Cardiac muscle cell (in vitro differentiated cells and primary cell): Measurements from ENCODE around the gene DLK1. TPM values are rescaled to one million over a fixed set of nuclear protein-coding genes. Genes with fewer than 3 reads are reported as not detected.

Experiments
- DNase-seq, 2 donors: peaks; one replicate each; pipeline versions ENCODE4 v3.0.0 to v3.0.0-alpha.2; 2010 to 2017; ENCODE audit warnings: low read depth in 1 of 2, low spot score in 1 of 2
- H3K27ac ChIP-seq: fragments of 200-600 bp; sonication (generic); 2 replicates; pipeline ENCODE4 v1.5.1; 2016
- H3K27me3 ChIP-seq: fragments of 200-600 bp; sonication (generic); 2 replicates; pipeline ENCODE4 v1.6.0; 2016; ENCODE audit warnings: control low read depth
- H3K36me3 ChIP-seq: fragments of 200-600 bp; sonication (generic); 2 replicates; pipeline ENCODE4 v1.5.1; 2016; ENCODE audit warnings: control low read depth
- H3K4me1 ChIP-seq: fragments of 200-600 bp; sonication (generic); 2 replicates; pipeline ENCODE4 v1.8.1; 2017; ENCODE audit warnings: low read depth, mild to moderate bottlenecking, mixed run types
- H3K4me3 ChIP-seq: fragments of 200-600 bp; sonication (generic); 2 replicates; pipeline ENCODE4 v1.5.1; 2016; ENCODE audit warnings: mild to moderate bottlenecking
- H3K9me3 ChIP-seq: fragments of 200-600 bp; sonication (generic); 2 replicates; pipeline ENCODE4 v1.5.1; 2017; ENCODE audit warnings: low read depth, mild to moderate bottlenecking, control low read depth
- polyA plus RNA-seq: library from polyadenylated mRNA; unstranded; fragments of >200 nt; fragmentation: Nextera tagmentation; extraction: Ambion mirVana; gene quantifications from 2 replicates; pipeline ENCODE4 v1.2.1, GENCODE V29; 2016
- total RNA-seq: library from RNA; depleted of rRNA; stranded (reverse); fragments of >200 nt; gene quantifications from 2 replicates; pipeline ENCODE4 v1.2.3, GENCODE V29; 2016
- TF ChIP-seq, protein P1 (sequence below): IDR thresholded peaks from 2 replicates; pipeline ENCODE4 v1.5.1; 2012; ENCODE audit warnings: low read depth, mild to moderate bottlenecking, low read length

Gene DLK1
- total and polyA plus RNA-seq, 2 experiments from 2014 or later = 24.0 to 64.1 TPM

DNA sequence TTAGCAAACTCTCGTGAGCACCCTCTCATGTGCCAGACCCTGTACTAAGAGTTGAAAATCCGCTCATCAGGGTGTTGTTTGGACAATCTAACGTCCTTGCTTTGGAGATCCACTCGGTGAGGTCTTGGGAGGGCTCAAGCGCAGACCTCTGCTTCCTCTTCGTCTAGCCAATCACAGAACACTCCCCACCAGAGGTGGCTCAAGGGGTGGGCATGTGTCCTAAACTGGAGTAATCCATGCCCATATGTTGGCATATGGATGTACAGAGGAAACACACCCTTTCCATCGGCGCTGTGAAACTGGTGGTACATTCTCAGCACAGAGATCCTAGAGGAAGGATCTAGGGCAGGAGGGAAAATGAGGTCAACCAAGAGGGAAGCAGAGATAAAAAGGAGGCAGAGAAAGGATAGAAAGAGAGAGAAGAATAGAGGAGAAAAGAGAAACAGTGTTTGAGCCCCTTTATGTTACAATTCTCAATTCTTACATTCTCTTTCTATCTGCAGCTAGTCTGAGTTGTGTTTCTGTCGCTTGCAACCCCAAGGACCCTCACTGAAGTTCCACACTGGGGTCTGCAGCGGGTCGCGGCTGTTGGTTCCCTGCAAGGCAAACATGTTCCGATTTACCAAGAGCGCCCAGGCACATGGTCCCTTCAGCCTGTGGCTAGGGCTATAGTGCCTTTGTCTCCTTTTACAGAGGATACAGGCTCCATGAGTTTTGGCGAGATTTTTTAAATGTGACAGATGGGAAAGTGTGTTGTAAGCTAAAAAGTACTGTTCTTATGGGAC, 40.5 kb downstream of the DLK1 start:
- Histone ChIP-seq H3K9me3 (no peaks in the 10 kb centered on the region), H3K27ac (no peak overlapping the region), H3K36me3 (no peaks in the 10 kb centered on the region), H3K4me1 (no peaks in the 10 kb centered on the region), H3K4me3 (no peak overlapping the region), H3K27me3 (no peaks in the 10 kb centered on the region)
- no peak for DNase-seq
- TF ChIP-seq, protein P1, sequence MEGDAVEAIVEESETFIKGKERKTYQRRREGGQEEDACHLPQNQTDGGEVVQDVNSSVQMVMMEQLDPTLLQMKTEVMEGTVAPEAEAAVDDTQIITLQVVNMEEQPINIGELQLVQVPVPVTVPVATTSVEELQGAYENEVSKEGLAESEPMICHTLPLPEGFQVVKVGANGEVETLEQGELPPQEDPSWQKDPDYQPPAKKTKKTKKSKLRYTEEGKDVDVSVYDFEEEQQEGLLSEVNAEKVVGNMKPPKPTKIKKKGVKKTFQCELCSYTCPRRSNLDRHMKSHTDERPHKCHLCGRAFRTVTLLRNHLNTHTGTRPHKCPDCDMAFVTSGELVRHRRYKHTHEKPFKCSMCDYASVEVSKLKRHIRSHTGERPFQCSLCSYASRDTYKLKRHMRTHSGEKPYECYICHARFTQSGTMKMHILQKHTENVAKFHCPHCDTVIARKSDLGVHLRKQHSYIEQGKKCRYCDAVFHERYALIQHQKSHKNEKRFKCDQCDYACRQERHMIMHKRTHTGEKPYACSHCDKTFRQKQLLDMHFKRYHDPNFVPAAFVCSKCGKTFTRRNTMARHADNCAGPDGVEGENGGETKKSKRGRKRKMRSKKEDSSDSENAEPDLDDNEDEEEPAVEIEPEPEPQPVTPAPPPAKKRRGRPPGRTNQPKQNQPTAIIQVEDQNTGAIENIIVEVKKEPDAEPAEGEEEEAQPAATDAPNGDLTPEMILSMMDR = no peak

DNA sequence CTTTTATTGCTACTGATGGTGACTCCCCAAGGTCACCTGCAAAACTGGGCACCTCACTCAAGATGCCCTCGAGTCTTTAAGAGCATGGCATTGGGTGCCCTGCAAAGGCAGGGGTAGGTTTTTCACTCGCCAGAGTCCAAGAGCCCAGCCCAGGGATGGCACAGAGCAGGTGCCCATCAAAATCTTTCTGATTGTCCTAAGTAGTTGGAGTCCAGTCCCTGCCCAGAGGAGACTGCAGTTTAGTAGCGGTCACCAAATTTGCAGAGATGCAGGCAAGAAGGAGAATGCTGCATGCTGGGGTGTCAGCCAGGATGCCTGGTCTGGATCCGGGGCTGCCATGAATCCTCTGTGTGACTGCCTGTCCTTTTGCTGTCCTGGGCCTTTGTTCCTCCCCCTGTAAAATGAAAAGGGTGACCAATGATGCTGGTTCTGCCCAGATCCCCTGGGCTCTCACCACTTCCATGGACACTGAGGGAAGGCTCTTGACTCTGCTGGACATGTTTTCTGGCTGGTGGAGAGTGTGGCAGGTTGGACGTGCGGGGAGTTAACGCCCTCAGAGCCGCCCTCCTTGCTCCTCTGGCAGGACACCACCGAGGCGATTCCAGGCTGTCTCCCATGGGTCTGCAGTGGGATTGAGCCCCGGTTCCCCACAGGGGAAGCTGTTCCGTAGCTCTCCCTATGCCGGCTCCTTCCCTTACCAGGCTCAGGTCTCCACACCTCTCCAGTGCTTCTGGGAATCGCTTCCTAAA, 41.3 kb downstream of the DLK1 start:
- Histone ChIP-seq H3K36me3 (no peaks in the 10 kb centered on the region), H3K4me3 (no peak overlapping the region), H3K4me1 (no peaks in the 10 kb centered on the region), H3K9me3 (no peaks in the 10 kb centered on the region), H3K27me3 (no peaks in the 10 kb centered on the region), H3K27ac (no peak overlapping the region)
- no peak for DNase-seq
- TF ChIP-seq, protein P1 = no peak

DNA sequence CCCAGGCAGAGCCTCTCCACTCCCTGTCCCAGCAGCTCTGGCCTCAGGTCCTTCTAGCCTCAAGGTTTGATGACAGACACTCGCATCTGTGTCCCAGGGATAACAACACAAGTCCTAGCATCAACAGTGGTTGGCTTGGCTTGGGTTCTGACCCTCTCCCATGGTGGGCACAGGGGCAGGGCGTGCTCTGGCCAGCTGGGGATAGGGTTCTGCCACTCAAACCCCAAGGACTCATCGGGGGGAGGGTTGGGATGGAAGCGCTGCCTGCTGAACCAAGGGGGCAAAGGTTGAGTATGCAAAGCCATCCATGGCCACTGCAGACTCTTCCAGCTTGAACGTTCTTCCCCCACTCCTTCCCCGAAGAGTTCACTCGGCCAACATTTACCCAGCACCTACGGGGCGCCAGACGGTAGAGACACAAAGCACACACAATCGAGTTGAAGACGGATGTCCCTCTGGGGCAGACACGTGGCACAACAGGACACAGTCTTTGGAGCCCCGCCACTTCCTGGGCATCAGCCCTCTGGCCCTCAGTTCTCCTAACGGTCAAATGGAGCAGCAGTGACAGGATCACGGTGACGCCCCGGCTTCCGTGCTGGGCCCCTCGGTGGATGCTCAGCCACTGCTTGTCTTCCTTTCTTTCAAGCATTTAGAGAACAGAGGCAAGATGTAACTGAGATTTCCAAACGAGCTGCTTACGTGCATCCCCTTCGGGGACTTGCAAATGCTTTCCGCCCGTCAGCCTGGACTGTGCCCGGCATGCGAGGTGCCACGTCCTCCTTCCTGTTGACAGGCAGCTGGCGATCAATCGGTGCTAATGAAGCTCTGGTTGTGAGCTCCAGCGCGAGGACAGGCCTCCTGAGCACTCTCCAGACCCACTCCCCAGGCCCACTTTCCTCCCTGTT, 42.6 kb downstream of the DLK1 start:
- Histone ChIP-seq H3K9me3 (no peaks in the 10 kb centered on the region), H3K36me3 (no peaks in the 10 kb centered on the region), H3K4me1 (no peaks in the 10 kb centered on the region), H3K27me3 (no peaks in the 10 kb centered on the region), H3K4me3 (no peak overlapping the region), H3K27ac (no peak overlapping the region)
- TF ChIP-seq, protein P1 = no peak
- no peak for DNase-seq

DNA sequence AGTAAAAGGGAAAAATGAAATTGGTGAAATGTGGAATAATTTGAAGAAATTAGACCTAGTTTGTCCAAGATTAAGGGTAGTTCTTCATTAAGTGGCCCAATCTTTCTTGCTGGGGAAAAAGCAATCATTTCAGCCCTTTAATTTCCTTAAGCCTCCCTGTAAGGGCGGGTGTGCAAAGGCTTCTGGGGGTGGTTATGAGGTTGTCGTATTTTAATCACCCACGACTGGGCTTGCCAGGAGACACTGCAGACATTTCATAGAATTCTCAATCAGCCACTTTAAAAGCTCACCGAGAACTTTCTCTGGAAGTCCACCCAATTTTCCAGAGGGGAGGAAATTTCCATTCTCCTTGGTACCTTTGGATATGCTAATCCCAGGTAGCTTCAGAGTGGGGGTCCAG, 43.4 kb downstream of the DLK1 start:
- TF ChIP-seq, protein P1 = no peak
- no peak for DNase-seq
- no peak overlapping the region for H3K4me3 ChIP-seq
- H3K27ac ChIP-seq = no peak overlapping the region
- H3K4me1 ChIP-seq = no peaks in the 10 kb centered on the region
- H3K9me3 ChIP-seq = no peaks in the 10 kb centered on the region
- H3K36me3 ChIP-seq = no peaks in the 10 kb centered on the region
- no peaks in the 10 kb centered on the region for H3K27me3 ChIP-seq

DNA sequence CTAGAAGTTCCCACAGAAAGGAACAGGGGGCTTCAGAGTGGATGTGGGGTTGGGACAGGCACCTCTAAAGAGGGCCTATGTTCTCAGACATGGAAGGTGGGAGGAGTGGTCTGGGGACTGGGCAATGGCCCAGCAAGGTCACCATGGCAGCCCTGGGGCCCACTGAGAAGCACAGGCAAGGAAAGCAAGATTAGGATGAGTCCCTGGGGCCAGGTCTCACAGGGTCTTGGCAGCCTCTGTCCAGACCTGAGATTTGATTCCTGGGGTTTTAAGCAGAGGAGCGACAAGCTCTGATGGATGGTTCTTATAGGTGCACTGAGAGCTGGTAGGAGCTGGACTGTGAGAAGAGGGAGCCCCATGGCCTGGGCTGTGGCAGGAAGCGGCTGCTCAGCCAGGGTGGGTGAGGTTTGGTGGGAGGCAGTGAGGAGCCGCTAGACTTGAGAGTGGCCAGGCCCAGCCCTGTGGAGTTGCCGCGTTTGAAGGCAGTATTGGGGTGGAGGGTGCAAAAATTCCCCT, 44.0 kb downstream of the DLK1 start:
- TF ChIP-seq, protein P1 = no peak
- no peaks in the 10 kb centered on the region for H3K36me3 ChIP-seq
- H3K4me1 ChIP-seq = peaks cover 3% of the 10 kb centered on the region
- H3K27ac ChIP-seq = no peak overlapping the region
- no peaks in the 10 kb centered on the region for H3K9me3 ChIP-seq
- DNase-seq = no peak
- H3K27me3 ChIP-seq = no peaks in the 10 kb centered on the region
- no peak overlapping the region for H3K4me3 ChIP-seq
